Natural killer cell (primary cell): ENCODE results near the gene CEP112. TPM values are rescaled to one million over a fixed set of nuclear protein-coding genes. Genes with fewer than 3 reads are reported as not detected.

Experiments used
- ATAC-seq, 3 donors: fragments of 150-1000 bp in 2 of 3; fragments of 200-7000 bp in 1 of 3; cut with Tn5 transposase; 1 replicate in 1 of 3; 2 replicates in 2 of 3; pipeline ENCODE4 v1.10.0; 2021; ENCODE audit warnings: mild to moderate bottlenecking in 2 of 3, moderate library complexity in 2 of 3
- DNase-seq, 2 donors: peaks; one replicate each; pipeline versions ENCODE4 v3.0.0 to v3.0.0-alpha.2; 2013 to 2021; ENCODE audit warnings: mixed read lengths in 1 of 2
- H3K27ac ChIP-seq: one replicate; pipeline ENCODE4 v1.5.1; 2013; ENCODE audit warnings: mild to moderate bottlenecking, low read length
- H3K27me3 ChIP-seq: one replicate; pipeline ENCODE4 v1.6.1; 2013; ENCODE audit warnings: low read length; ENCODE audit not compliant: control insufficient read depth, insufficient read depth
- H3K36me3 ChIP-seq: one replicate; pipeline ENCODE4 v1.6.1; 2013; ENCODE audit warnings: low read length; ENCODE audit not compliant: control insufficient read depth, insufficient read depth
- H3K4me1 ChIP-seq: one replicate; pipeline ENCODE4 v1.6.1; 2013; ENCODE audit warnings: low read length; ENCODE audit not compliant: control insufficient read depth, insufficient read depth
- H3K4me3 ChIP-seq: one replicate; pipeline ENCODE4 v1.5.1; 2013; ENCODE audit warnings: low read length
- H3K9me3 ChIP-seq: one replicate; pipeline ENCODE4 v1.6.1; 2013; ENCODE audit warnings: low read length; ENCODE audit not compliant: control insufficient read depth, insufficient read depth
- H3K27ac Mint-ChIP-seq, 2 donors: one replicate each; pipeline ENCODE4 v1.8.0; 2022; ENCODE audit warnings: mild to moderate bottlenecking in 2 of 2, mixed read lengths in 2 of 2, moderate library complexity in 1 of 2
- H3K27me3 Mint-ChIP-seq, 2 donors: one replicate each; pipeline ENCODE4 v1.8.0; 2022; ENCODE audit warnings: low read depth in 2 of 2, mixed read lengths in 2 of 2
- H3K36me3 Mint-ChIP-seq: one replicate; pipeline ENCODE4 v1.8.0; 2022; ENCODE audit warnings: mixed read lengths
- H3K4me1 Mint-ChIP-seq, 2 donors: one replicate each; pipeline ENCODE4 v1.8.0; 2022; ENCODE audit warnings: mixed read lengths in 2 of 2
- H3K4me3 Mint-ChIP-seq: one replicate; pipeline ENCODE4 v1.8.0; 2022; ENCODE audit warnings: mild to moderate bottlenecking, moderate library complexity, mixed read lengths
- H3K9me3 Mint-ChIP-seq, 2 donors: one replicate each; pipeline ENCODE4 v1.8.0; 2022; ENCODE audit warnings: mixed read lengths in 2 of 2
- CTCF ChIP-seq: fragments of 200-600 bp; IDR thresholded peaks from one replicate; pipeline ENCODE4 v1.8.0; 2022; ENCODE audit warnings: antibody characterized with exemption
- WGBS: methylation state at CpG from one replicate; pipeline ENCODE4 v1.1.7; 2013; ENCODE audit warnings: missing lambda C conversion rate; ENCODE audit not compliant: insufficient coverage; 5-methylcytosine and 5-hydroxymethylcytosine counted together
- intact Hi-C: fragments of 100-400 bp; cut with micrococcal nuclease; formaldehyde crosslinking; loops from one replicate; pipeline ENCODE4 v1.14.2; 2022
- total RNA-seq, 4 donors: library from RNA; stranded (reverse); fragments of 120-200 nt in 1 of 4; gene quantifications; one replicate each; pipeline versions ENCODE4 v1.2.3 to v1.2.4, GENCODE V29; 2013 to 2022

The CEP112 gene
- total RNA-seq, 3 donors from 2014 or later (not counting 1 experiment from before 2014, with no cell fraction given), result 0.60 to 1.1 (median 0.85) TPM

GRCh38 chr17:65794572-65794971, 397.4 kb downstream of the CEP112 start:
- no peaks in the 10 kb centered on the region for H3K4me1 ChIP-seq
- 61% methylated on average over 5 of the region's 5 CpGs for WGBS
- intact Hi-C loops, result no loop called here

GRCh38 chr17:65790241-65790640, 401.7 kb downstream of the CEP112 start:
- Histone ChIP-seq H3K4me1 (no peaks in the 10 kb centered on the region), H3K4me3 (no peak overlapping the region), H3K36me3 (no peaks in the 10 kb centered on the region), H3K27ac (no peak overlapping the region), H3K9me3 (no peaks in the 10 kb centered on the region), H3K27me3 (no peaks in the 10 kb centered on the region)
- DNase-seq (no peak), ATAC-seq (no peak)
- intact Hi-C loops, result no loop called here
- 80% methylated on average over 4 of the region's 4 CpGs for WGBS
- no peaks in the 10 kb centered on the region for H3K9me3 Mint-ChIP-seq
- no peaks in the 10 kb centered on the region for H3K36me3 Mint-ChIP-seq
- no peaks in the 10 kb centered on the region for H3K4me1 Mint-ChIP-seq
- no peak for TF ChIP-seq CTCF
- H3K4me3 Mint-ChIP-seq, result no peak overlapping the region
- H3K27me3 Mint-ChIP-seq, result peaks cover 5 to 29% of the 10 kb centered on the region in 2 donors
- H3K27ac Mint-ChIP-seq, result no peak overlapping the region

More at GRCh38 chr17:65794572-65794971, 397.4 kb downstream of the CEP112 start:
- Histone ChIP-seq H3K9me3 (no peaks in the 10 kb centered on the region), H3K4me3 (no peak overlapping the region), H3K27me3 (no peaks in the 10 kb centered on the region), H3K36me3 (no peaks in the 10 kb centered on the region), H3K27ac (no peak overlapping the region)
- H3K27me3 Mint-ChIP-seq, result peaks cover 10 to 26% of the 10 kb centered on the region in 2 donors
- peak in 1 of 2 donors; percentile 48 for DNase-seq
- no peak overlapping the region for H3K27ac Mint-ChIP-seq
- no peaks in the 10 kb centered on the region for H3K4me1 Mint-ChIP-seq
- no peak overlapping the region for H3K4me3 Mint-ChIP-seq
- no peaks in the 10 kb centered on the region for H3K9me3 Mint-ChIP-seq
- TF ChIP-seq CTCF, result no peak
- no peaks in the 10 kb centered on the region for H3K36me3 Mint-ChIP-seq
- ATAC-seq, result no peak

- Histone ChIP-seq H3K27ac (no peak overlapping the region), H3K4me3 (no peak overlapping the region), H3K27me3 (no peaks in the 10 kb centered on the region), H3K4me1 (no peaks in the 10 kb centered on the region), H3K36me3 (no peaks in the 10 kb centered on the region), H3K9me3 (no peaks in the 10 kb centered on the region)
- H3K9me3 Mint-ChIP-seq, result no peaks in the 10 kb centered on the region
- no CpG with 5 or more reads among the region's 1 CpG for WGBS
- DNase-seq, result no peak
- TF ChIP-seq CTCF, result no peak
- H3K4me1 Mint-ChIP-seq, result no peaks in the 10 kb centered on the region
- ATAC-seq, result no peak
- H3K36me3 Mint-ChIP-seq, result no peaks in the 10 kb centered on the region
- intact Hi-C loops, result no loop called here
- no peak overlapping the region for H3K27ac Mint-ChIP-seq
- no peak overlapping the region for H3K4me3 Mint-ChIP-seq
- H3K27me3 Mint-ChIP-seq, result peaks cover 3 to 14% of the 10 kb centered on the region in 2 donors
Measured at GRCh38 chr17:65787503-65787902, 404.4 kb downstream of the CEP112 start.

GRCh38 chr17:65786479-65786878, 405.5 kb downstream of the CEP112 start:
- no peaks in the 10 kb centered on the region for H3K36me3 Mint-ChIP-seq
- no peak for TF ChIP-seq CTCF
- no peak overlapping the region for H3K27ac ChIP-seq
- no peaks in the 10 kb centered on the region for H3K4me1 Mint-ChIP-seq
- no peaks in the 10 kb centered on the region for H3K36me3 ChIP-seq
- intact Hi-C loops, result no loop called here
- no peaks in the 10 kb centered on the region for H3K9me3 Mint-ChIP-seq
- H3K27me3 Mint-ChIP-seq, result peaks cover 3 to 14% of the 10 kb centered on the region in 2 donors
- H3K4me3 Mint-ChIP-seq, result no peak overlapping the region
- 96% methylated on average over 4 of the region's 5 CpGs for WGBS
- H3K9me3 ChIP-seq, result no peaks in the 10 kb centered on the region
- ATAC-seq (no peak), DNase-seq (no peak)
- H3K27me3 ChIP-seq, result no peaks in the 10 kb centered on the region
- H3K4me1 ChIP-seq, result no peaks in the 10 kb centered on the region
- H3K4me3 ChIP-seq, result no peak overlapping the region
- no peak overlapping the region for H3K27ac Mint-ChIP-seq
